Measurements from ENCODE around the gene SLC35A3.
"Not testable (repeated sequence)": the region's sequence is repeated elsewhere in the genome, so short reads cannot be mapped to it uniquely, and the experiment has no call there.

Gene SLC35A3

GRCh38 chr1:100036718-100037655 is 67.2 kb downstream of the SLC35A3 start:
- DNase-seq = no peak

GRCh38 chr1:100037656-100037926 is 67.8 kb downstream of the SLC35A3 start:
- DNase-seq = no peak

GRCh38 chr1:100037927-100038659 is 68.3 kb downstream of the SLC35A3 start:
- peak; percentile 94 for DNase-seq

DNA sequence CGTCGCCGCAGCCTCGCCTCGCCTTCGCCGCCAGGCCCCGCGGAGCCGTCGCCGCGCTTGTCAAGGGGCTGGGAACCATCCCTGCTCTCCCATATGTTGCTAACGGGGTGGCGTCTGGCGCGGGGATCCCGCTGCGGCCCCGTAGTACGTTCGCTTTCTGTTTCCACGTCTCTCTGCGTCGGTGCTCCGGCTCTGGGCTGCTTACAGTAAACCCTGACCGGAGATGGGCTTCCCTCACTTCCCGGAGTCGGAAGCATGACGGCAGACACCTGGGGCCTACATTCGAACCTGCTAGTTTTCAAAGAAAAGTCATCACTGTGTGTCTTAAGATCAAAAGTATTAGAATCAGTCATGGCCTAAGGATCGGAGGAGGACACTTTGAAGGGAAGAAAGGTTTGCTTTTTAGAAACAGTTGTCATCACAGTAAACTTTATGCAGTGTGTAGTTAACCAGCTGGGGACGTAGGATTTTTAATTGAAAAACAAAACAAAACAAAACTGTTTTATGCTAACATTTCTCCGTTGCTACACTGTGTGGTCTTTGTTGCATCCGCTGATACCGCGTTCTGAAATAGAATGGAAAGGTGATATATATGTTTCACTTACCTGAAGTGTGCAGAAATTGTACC is 69.0 kb downstream of the SLC35A3 start:
- DNase-seq = peak; percentile 87

DNA sequence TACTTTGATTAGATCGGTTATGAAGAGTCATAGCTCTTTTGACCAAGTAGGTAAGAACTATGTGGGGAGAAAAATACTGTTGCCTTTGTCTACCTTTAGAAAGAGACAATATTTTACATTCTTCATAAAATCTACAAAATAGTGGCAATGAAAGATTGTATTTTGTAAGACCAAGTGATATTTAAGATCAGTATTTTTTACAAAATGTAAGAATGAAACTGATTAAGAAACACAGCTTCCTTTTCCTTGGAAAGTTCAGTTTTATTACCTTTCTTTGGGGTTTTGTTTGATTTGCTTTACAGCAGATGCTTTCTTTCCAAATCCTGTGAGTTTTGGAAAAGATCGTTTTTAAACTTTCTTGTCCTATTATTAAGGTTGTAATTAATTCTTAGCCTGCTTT is 69.8 kb downstream of the SLC35A3 start:
- DNase-seq = no peak

GRCh38 chr1:100045206-100045605 is 75.4 kb downstream of the SLC35A3 start:
- no peak for DNase-seq

DNA sequence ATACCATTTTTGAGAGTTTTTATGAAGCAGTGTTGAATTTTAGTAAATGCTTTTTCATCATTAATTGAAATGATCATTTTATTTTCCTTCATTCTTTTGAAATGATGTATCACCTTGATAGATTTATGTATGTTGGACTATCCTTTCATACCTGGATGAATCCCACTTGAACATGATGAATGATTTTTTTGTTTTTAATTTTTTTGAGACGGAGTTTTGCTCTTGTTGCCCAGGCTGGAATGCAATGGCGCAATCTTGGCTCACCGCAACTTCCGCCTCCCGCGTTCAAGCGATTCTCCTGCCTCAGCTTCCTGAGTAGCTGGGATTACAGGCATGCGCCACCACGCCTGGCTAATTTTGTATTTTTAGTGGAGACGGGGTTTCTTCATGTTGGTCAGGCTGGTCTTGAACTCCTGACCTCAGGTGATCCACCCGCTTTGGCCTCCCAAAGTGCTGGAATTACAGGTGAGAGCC is 77.5 kb downstream of the SLC35A3 start:
- DNase-seq = not testable (repeated sequence)

GRCh38 chr1:100050139-100050538 is 80.3 kb downstream of the SLC35A3 start:
- DNase-seq = no peak

- no peak for DNase-seq
These were observed 81.6 kb downstream of the SLC35A3 start for GRCh38 chr1:100051401-100051800.

- DNase-seq = no peak
These were observed 82.1 kb downstream of the SLC35A3 start for GRCh38 chr1:100051893-100052292.

- no peak for DNase-seq
These were observed 83.3 kb downstream of the SLC35A3 start for GRCh38 chr1:100053119-100053518.

DNA sequence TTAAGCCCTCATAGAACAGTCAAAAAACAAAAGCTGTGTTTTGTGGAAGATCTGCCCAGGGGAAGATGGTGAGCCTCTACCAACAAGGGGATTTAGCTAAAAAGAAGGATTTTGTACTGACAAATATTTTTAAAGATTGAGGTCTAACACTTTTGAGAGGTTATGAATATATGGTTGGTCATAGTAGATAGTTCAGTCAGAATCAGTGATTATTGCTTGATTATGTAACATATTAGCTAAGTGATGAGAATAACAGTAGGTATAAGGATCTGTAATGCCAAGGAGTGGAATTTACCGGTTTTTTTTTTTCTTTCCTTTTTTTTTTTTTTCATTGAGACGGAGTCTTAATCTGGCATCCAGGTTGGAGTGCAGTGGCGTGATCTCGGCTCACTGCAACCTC is 83.9 kb downstream of the SLC35A3 start:
- no peak for DNase-seq

DNA sequence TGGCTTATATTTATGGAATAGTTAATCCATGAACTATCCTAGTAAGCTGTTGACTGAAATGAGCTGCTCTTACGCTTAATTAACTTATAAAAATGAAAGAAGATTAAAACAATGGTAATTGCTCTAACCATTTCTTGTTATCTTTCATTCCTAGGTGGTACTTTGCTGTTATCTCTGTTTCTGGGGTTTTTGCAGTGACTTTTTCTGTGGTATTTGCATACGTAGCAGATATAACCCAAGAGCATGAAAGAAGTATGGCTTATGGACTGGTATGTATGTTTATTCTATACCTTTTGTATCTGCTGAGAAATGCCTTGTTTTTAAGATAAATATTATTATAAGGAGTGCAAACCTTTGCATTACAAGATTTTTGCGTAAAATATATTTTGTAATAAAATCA is 91.9 kb downstream of the SLC35A3 start:
- no peak for DNase-seq

GRCh38 chr1:100065183-100065968 is 95.6 kb downstream of the SLC35A3 start:
- DNase-seq = no peak

GRCh38 chr1:100065969-100066227 is 96.1 kb downstream of the SLC35A3 start:
- no peak for DNase-seq

DNA sequence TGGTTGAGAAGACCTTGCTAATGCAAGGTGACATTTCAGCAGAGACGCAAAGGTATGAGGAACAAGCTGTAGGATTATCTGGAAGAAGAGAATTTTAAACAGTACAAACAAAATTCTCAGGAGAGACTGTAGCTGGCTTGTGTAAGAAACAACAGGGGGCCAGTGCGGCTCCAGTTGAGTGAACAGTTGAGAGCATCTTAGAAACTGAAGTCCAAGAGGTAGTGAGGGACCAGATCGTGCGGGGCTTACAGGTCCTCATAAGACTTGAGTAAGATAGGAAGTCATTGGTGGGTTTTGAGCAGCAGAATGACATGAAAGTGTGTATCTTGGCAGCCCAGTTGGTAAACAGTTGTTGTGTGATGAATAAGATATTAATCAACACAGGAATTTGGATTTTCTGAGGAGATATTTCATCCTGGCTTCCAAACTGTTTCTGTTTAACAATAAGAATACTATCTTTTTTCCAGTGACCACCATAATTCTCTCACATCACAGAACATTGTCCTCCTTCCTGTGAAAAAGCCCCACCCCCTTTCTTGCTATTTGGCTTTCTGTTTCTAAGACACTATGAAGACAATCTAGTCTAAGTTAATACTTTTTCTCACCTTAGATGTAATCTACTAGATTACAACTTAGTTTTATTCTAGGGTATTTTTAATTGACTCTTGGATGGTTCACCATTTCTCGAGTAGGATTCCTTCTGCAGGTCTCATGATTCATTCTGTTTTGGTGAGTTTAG is 100.6 kb downstream of the SLC35A3 start:
- no peak for DNase-seq

GRCh38 chr1:100073531-100073930 is 103.7 kb downstream of the SLC35A3 start:
- DNase-seq = no peak

- DNase-seq = no peak
These were observed 105.0 kb downstream of the SLC35A3 start for GRCh38 chr1:100074604-100075395.

GRCh38 chr1:100075773-100076172 is 106.0 kb downstream of the SLC35A3 start:
- DNase-seq = no peak

GRCh38 chr1:100076319-100076718 is 106.5 kb downstream of the SLC35A3 start:
- no peak for DNase-seq

- DNase-seq = no peak
These were observed 106.9 kb downstream of the SLC35A3 start for GRCh38 chr1:100076744-100077143.

GRCh38 chr1:100077531-100077930 is 107.7 kb downstream of the SLC35A3 start:
- no peak for DNase-seq
